Activated gamma-delta T cell treated with anti-CD3 and anti-CD28 coated beads, Interleukin-2, amount 50 U/mL, for 16 hours (primary cell): Measurements from ENCODE around the gene ASXL1.
"Not testable (repeated sequence)": the region's sequence is repeated elsewhere in the genome, so short reads cannot be mapped to it uniquely, and the experiment has no call there.

Experiments
- DNase-seq: peaks from one replicate; pipeline ENCODE4 v3.0.0-alpha.2; 2020; ENCODE audit warnings: low read depth

The ASXL1 gene

GRCh38 chr20:32363492-32363891 lies 5.4 kb downstream of the ASXL1 start:
- DNase-seq, result no peak

DNA sequence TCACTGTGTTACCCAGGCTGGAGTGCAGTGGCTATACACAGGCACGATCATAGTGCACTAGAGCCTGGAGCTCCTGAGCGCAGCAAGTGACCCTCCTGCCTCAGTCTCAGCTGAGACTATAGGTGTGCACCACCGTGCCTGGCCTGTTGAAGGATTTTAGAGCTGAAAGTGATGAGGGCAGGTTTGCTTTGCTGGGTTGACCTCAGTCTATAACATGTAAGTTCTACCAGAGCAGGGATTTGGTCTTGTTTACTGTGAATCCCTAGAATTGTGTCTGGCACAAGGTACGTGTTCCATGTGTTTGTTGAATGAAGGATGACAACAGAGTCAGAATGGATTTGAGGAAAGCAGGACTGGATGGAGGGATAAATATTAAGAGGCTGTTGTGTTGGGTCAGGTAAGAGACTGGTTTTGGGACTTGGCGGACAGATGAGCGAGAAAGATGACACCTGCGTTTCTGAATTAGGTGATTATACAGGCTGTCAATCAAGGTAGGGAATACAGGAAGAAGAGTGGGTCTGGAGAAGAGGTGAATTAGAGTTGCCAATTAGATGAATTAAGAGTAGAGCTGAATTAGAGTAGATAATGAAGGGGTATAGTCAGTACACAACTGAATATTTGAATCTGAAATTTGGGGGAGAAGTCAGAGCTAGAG lies 6.5 kb downstream of the ASXL1 start:
- no peak for DNase-seq

- no peak for DNase-seq
These were observed 7.4 kb downstream of the ASXL1 start for GRCh38 chr20:32365564-32365963.

- DNase-seq, result no peak
These were observed 8.2 kb downstream of the ASXL1 start for GRCh38 chr20:32366380-32366779.

DNA sequence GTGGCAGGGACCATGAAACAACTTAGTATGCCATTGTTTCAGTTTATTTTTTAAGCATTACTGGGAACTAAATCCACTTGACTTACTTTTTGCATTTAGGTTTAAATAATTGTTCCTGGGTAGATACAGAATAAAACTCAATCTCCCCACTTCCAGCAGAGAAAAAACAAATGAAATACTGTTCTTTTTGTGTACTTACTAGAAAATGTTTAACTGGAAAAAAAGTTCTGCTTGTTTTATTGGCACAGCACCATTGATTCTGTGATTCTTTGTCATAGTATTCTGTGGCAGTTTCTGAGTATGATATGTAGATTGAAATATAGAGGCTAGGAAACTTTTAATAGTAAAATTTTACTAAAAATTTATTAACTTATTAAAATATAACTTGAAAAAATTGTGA lies 10.2 kb downstream of the ASXL1 start:
- no peak for DNase-seq

- DNase-seq, result no peak
These were observed 10.8 kb downstream of the ASXL1 start for GRCh38 chr20:32368925-32369324.

DNA sequence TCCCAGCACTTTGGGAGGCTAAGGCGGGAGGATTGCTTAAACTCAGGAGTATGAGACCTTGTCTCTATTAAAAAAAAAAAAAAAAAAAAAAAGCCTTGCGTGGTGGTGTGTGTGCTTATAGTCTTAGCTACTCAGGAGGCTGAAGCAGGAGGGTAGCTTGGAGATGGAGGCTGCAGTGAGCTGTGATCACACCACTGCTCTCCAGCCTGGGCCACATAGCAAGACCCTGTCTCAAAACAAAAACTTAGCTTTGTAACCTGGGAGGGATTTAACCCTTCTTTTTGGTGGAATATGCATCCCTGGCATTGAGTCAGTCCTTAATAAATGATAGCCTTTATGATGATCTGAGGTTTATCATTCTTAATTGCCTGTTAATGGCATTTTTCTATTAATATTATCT lies 12.8 kb downstream of the ASXL1 start:
- DNase-seq, result no peak

DNA sequence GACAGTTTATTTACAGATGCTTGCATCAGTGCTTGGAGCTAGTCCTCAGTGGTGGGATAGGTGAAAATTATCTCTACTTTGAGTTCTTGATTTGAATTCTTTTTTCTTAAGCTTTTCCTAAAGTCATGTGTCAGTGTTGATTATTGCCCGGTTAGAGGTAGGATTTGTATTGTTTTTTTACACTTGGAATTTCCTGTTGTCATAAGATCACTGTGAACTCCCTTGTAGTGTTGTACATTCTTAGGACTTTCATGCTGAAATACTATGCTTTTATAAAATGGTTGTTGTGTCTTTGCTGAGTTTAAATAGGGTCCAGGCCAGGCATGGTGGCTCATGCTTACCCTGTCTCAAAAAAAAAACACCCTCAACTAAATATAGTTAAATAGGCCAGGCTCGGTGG lies 20.3 kb downstream of the ASXL1 start:
- DNase-seq, result no peak

DNA sequence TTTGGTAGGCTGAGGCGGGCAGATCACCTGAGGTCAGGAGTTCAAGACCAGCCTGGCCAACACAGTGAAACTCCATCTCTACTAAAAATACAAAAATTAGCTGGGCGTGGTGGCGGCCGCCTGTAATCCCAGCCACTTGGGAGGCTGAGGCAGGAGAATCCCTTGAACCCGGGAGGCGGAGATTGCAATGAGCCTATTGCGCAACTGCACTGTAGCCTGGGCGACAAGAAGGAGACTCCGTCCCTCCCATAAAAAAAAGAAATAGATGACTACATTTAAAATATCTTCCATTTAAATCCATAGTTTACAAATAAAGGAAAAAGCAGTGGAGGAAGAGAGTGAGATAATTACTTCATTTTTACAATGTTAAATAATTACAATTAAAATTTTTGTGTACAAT lies 21.9 kb downstream of the ASXL1 start:
- DNase-seq, result not testable (repeated sequence)

DNA sequence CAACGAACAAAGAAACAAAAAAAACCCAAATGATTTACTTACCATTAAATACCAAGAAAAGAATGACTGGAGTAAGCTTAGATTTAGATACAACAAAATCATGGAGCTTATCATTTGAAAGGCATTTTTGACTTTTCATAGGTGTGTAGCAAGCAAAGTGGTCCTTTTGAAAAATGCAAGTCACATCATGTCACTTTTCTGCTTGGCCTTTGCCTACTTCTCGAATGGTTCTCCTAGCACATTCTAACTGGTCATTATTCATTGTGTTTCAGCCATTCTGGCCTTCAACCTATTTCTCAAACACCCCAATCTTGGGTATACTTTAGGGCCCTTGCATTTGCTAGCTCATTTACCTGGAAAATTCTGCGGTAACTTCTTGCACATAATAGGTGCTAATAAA lies 22.6 kb downstream of the ASXL1 start:
- no peak for DNase-seq

- DNase-seq, result no peak
These were observed 24.2 kb downstream of the ASXL1 start for GRCh38 chr20:32382102-32382950.

DNA sequence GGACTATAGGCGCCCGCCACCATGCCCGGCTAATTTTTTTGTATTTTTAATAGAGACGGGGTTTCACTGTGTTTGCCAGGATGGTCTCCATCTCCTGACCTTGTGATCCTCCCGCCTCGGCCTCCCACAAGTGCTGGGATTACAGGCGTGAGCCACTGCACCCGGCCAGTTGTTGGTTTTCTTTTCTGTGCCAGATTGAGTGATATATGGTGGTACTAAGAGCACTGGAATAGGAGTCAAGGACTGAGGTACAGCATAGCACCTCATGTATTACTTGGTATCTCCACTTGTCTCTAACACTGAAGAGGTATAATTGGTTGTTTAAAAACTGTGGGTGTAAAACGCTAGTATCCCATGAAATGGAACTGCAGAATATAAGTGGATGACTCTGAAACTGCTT lies 25.3 kb downstream of the ASXL1 start:
- DNase-seq, result not testable (repeated sequence)

DNA sequence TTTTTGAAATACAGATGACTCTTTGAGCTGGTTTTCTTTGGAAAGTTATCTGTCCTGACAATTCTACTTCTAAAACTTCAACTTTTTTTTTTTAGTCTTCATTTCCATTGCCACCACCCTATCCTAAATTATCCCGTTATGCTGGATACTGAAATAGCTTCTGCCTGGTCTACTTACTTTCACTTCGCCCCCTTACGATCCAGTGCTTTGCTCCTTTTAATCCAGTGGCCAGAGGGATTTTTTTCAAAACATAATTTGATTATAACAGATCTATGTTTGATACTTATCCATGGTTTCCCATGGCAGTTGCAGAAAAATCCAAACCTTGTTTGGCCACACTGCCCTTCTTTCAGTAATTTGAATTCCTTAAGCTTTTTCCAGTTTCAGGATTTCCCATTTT lies 27.4 kb downstream of the ASXL1 start:
- no peak for DNase-seq

DNA sequence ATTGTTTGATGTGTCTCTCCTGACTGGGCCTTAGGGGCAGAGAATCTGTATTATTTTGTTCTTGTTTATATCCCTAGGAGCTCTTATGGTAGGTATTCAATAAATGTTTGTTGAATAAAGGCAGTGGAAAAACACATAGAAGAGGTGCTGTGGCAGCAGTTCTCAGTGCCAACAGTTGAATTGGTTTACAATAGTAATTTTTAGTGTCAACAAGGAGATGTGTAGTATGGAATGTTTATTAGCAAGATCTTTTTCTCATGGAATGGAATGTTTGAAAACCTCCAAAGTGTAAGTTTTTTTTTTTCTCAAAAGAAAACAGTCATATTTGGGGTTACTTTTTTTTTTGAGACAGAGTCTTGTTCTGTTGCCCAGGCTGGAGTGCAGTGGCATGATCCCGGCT lies 28.0 kb downstream of the ASXL1 start:
- no peak for DNase-seq

GRCh38 chr20:32387252-32387651 lies 29.1 kb downstream of the ASXL1 start:
- DNase-seq, result peak; percentile 14

DNA sequence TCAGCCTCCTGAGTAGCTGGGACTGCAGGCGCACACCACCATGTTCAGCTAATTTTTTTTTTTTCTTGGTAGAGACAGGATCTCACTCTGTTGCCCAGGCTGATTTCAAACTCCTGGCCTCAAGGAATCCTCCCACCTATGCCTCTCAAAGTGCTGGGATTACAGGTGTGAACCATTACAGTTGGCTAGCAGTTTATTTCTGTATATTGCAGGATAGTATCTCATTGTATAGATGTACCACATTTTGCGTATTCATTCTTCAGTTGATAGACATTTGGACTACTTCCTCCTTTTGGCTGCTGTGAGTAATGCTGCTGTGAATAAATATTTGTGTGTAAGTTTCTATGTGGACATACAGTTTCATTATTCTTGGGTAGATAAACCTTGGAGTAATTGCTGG lies 32.9 kb downstream of the ASXL1 start:
- DNase-seq, result no peak

DNA sequence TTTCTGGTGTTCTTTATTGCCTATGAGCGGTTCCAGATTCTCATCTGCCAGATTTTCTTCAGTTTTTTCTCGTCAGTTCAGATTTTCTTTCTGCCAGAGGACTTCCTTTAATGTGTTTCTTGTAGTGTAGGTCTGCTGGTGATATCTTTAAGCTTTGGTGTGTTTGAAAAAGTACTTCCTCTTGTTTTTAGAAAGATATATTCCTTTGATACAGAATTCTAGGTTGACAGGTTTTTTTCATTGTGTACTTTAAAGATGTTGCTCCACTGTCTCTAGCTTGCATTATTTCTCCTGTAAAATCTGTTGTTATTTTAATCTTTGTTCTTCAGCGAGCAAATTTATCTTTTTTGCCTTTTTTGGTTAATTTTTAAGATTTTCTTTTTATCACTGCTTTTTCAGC lies 36.9 kb downstream of the ASXL1 start:
- DNase-seq, result no peak

DNA sequence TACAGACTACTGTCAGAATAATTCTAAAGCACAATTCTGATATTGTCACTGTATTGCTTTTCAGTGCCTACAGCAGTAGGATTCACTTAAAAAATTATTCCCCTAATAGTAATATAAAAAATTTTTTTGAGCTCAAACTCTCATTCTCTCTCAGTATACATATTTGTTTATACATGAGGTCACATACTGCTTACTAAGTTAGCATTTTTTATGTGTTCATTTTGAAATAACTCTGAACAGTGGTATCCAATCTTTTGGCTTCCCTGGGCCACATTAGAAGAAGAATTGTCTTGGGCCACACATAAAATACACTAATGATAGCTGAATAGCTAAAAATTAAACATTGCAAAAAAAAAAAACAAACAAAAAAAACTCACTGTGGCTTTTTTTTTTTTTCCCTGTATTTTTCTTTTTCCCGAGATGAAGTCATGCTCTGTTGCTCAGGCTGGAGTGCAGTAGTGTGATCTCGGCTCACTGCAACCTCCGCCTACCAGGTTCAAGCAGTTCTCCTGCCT lies 38.6 kb downstream of the ASXL1 start:
- DNase-seq, result no peak

GRCh38 chr20:32397567-32398084 lies 39.5 kb downstream of the ASXL1 start:
- no peak for DNase-seq

DNA sequence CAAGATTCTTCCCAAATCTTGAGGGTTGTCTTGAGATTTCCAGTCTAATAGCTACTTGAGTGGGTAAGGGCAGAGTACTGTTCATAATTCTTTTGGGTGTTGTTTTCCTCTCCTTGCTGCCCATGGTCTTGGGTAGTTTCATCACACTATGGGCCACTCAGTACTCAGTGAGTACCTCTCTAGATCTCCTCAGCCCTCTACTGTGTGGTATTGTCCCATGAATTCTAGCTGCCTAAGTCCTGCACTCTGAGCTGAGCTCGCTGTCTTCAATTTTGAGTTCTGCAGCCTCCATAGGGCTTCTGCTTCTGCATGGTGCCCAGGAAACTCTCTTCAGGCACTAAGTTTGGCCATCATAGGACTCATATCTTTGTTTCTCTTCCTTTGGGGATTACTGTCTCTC lies 42.3 kb downstream of the ASXL1 start:
- no peak for DNase-seq

- DNase-seq, result no peak
These were observed 45.9 kb downstream of the ASXL1 start for GRCh38 chr20:32404017-32404416.

DNA sequence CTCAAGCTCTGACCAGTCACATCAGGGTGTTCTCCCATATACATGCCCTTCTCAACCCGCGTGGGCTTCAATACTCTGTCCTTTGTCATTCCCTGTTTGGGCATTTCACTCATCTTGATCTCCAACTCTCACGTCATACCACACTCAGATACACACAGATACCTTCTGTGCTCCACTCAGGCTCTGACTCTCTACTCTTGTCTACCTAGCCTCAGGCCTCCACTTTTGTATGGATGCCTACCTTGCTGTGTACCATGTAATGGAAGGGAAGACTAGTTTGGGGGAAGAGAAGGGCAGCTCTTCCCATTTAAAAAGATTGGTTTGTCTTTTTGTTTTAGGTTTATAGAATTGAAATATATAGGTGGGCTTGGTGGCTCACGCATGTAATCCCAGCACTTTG lies 48.6 kb downstream of the ASXL1 start:
- DNase-seq, result no peak

DNA sequence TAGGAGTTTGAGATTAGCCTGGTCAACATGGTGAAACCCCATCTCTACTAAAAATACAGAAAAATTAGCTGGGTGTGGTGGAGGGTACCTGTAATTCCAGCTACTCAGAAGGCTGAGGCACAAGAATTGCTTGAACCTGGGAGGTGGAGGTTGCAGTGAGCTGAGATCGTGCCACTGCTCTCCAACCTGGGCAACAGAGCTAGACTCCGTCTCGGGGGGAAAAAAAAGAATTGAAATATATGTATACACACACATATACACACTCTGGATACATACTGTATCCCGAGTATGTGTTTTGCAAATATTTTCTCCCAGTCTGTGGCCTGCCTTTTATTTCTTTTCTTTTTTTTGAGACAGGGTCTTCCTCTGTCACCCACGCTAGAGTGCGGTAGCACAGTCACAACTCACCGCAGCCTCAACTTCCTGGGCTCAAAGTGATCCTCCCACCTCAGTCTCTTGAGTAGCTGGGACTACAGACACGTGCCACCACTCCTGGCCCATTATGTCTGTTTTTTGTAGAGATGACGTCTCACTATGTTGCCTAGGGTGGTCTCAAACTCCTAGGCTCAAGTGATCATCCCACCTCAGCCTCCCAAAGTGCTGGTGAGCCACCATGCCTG lies 49.1 kb downstream of the ASXL1 start:
- DNase-seq, result peak; percentile 47
